Ovary (tissue), 9 donors: Measurements from ENCODE around the gene LAMTOR5. TPM values are rescaled to one million over a fixed set of nuclear protein-coding genes. Genes with fewer than 3 reads are reported as not detected.

Source experiments
- DNase-seq, 5 donors: peaks; one replicate each; pipeline ENCODE4 v3.0.0-alpha.2; 2019 to 2020
- H3K27ac ChIP-seq, 2 donors: fragments of 200-600 bp; one replicate each; pipeline versions ENCODE4 v1.5.1 to v1.8.0; 2019 to 2022
- H3K27me3 ChIP-seq: fragments of 200-600 bp; one replicate; pipeline ENCODE4 v1.8.0; 2022
- H3K36me3 ChIP-seq: fragments of 200-600 bp; sonication (generic); one replicate; pipeline ENCODE4 v1.5.1; 2019
- H3K4me1 ChIP-seq: one replicate; pipeline ENCODE4 v1.8.1; 2013; ENCODE audit warnings: mild to moderate bottlenecking, moderate library complexity; ENCODE audit not compliant: insufficient read depth
- H3K4me3 ChIP-seq: fragments of 200-600 bp; sonication (generic); one replicate; pipeline ENCODE4 v1.5.1; 2017
- H3K9me3 ChIP-seq, 2 donors: fragments of 200-600 bp in 1 of 2; sonication (generic) in 1 of 2; one replicate each; pipeline versions ENCODE4 v1.5.1 to v1.8.1; 2013 to 2019; ENCODE audit warnings: mild to moderate bottlenecking in 1 of 2, moderate library complexity in 1 of 2
- CTCF ChIP-seq, 3 donors: fragments of 450-650 bp in 2 of 3; fragments of 200-600 bp in 1 of 3; IDR thresholded peaks; one replicate each; pipeline versions ENCODE4 v1.5.1 to v1.8.0; 2016 to 2022; ENCODE audit warnings: antibody characterized with exemption in 3 of 3, mild to moderate bottlenecking in 1 of 3
- EP300 ChIP-seq: sonication (generic); formaldehyde crosslinking; IDR thresholded peaks from one replicate; pipeline ENCODE4 v1.6.1; 2017; ENCODE audit warnings: antibody characterized with exemption
- POLR2A ChIP-seq: fragments of 450-650 bp; IDR thresholded peaks from one replicate; pipeline ENCODE4 v1.6.1; 2017; ENCODE audit warnings: antibody characterized with exemption, mild to moderate bottlenecking, moderate library complexity
- WGBS, 3 donors: extraction: QIAGEN DNeasy Blood & Tissue Kit in 1 of 3; methylation state at CpG; one replicate each; pipeline versions ENCODE4 v1.1.5 to v1.1.7; 2013 to 2017; 5-methylcytosine and 5-hydroxymethylcytosine counted together
- intact Hi-C, 4 donors: fragments of 100-400 bp; cut with DNase I; formaldehyde crosslinking; loops; one replicate each; pipeline versions ENCODE4 v1.11.0 to v1.15.1; 2022 to 2023
- polyA plus RNA-seq, 2 donors: library from polyadenylated mRNA; stranded (reverse); fragments of 200-250 nt in 1 of 2; fragments of 350-450 nt in 1 of 2; fragmentation: Illumina TruSeq in 1 of 2; extraction: RNeasy Lipid Tissue Mini Kit (QIAGEN cat#74804) in 1 of 2; gene quantifications; one replicate each; pipeline ENCODE4 v1.2.3, GENCODE V29; 2013 to 2014
- total RNA-seq, 7 donors: library from RNA; depleted of rRNA in 2 of 7; stranded (reverse); fragments of >200 nt in 2 of 7; fragmentation: NEBNext Ultra II Directional in 3 of 7; extraction: Animal tissue kit (Norgen Biotek cat#: 25700) in 3 of 7; gene quantifications; one replicate each; pipeline versions ENCODE4 v1.1.0 to v1.2.4, GENCODE V29; 2016 to 2023
- donor health status: DM: no; HTN: no; CAD: no; lungs with moderate emphysema.
- donor health status: DM: no; HTN: no; CAD: no.
- donor health status: Bipolar disorder and iron deficiency.
- donor health status: DM: yes; HTN: yes; CAD: no.
- donor health status: DM: no; HTN: no; CAD: no.
- donor health status: DM: yes; HTN: yes; CAD: no.

LAMTOR5 gene
- total and polyA plus RNA-seq, 9 donors = 103 to 265 (median 124) TPM

- Histone ChIP-seq H3K27ac (no peak overlapping the region), H3K9me3 (no peaks in the 10 kb centered on the region), H3K4me1 (peaks cover 1% of the 10 kb centered on the region), H3K27me3 (no peaks in the 10 kb centered on the region), H3K36me3 (no peaks in the 10 kb centered on the region), H3K4me3 (no peak overlapping the region)
- DNase-seq = no peak
- intact Hi-C loops = no loop called here
- 91 to 98% (median 91%) methylated on average over 2 of the region's 2 CpGs for WGBS, 3 donors
- TF ChIP-seq CTCF (IDR thresholded peaks at IDR 0.05) (no peak), POLR2A (no peak), EP300 (no peak)
Measured at GRCh38 chr1:110433213-110433612, 25.7 kb upstream of the LAMTOR5 start.

- Histone ChIP-seq H3K4me1 (peaks cover 3% of the 10 kb centered on the region), H3K36me3 (no peaks in the 10 kb centered on the region), H3K9me3 (no peaks in the 10 kb centered on the region), H3K4me3 (no peak overlapping the region), H3K27ac (no peak overlapping the region), H3K27me3 (no peaks in the 10 kb centered on the region)
- WGBS, 3 donors = 91 to 93% (median 91%) methylated on average over 4 of the region's 4 CpGs
- intact Hi-C loops = no loop called here
- no peak for DNase-seq
- TF ChIP-seq POLR2A (no peak), CTCF (IDR thresholded peaks at IDR 0.05) (no peak), EP300 (no peak)
Measured at GRCh38 chr1:110430901-110431300, 23.4 kb upstream of the LAMTOR5 start.

- no peak for TF ChIP-seq POLR2A
- no peak for TF ChIP-seq CTCF (IDR thresholded peaks at IDR 0.05)
- TF ChIP-seq EP300 = no peak
- 58 to 64% (median 59%) methylated on average over 6 of the region's 6 CpGs for WGBS, 3 donors
- intact Hi-C loops = no loop called here
- DNase-seq = no peak
- Histone ChIP-seq H3K27me3 (no peaks in the 10 kb centered on the region), H3K27ac (no peak overlapping the region), H3K36me3 (no peaks in the 10 kb centered on the region), H3K4me3 (no peak overlapping the region), H3K9me3 (no peaks in the 10 kb centered on the region), H3K4me1 (peaks cover 8% of the 10 kb centered on the region)
Measured at GRCh38 chr1:110430366-110430765, 22.9 kb upstream of the LAMTOR5 start.

- Histone ChIP-seq H3K4me1 (peaks cover 12% of the 10 kb centered on the region), H3K4me3 (no peak overlapping the region), H3K27me3 (no peaks in the 10 kb centered on the region), H3K36me3 (no peaks in the 10 kb centered on the region), H3K9me3 (no peaks in the 10 kb centered on the region), H3K27ac (no peak overlapping the region)
- DNase-seq = no peak
- intact Hi-C loops = no loop called here
- WGBS, 3 donors = 75 to 83% (median 75%) methylated on average over 4 of the region's 4 CpGs
- TF ChIP-seq POLR2A = no peak
- TF ChIP-seq EP300 = no peak
- no peak for TF ChIP-seq CTCF (IDR thresholded peaks at IDR 0.05)
Measured at GRCh38 chr1:110428946-110429345, 21.5 kb upstream of the LAMTOR5 start.

DNA sequence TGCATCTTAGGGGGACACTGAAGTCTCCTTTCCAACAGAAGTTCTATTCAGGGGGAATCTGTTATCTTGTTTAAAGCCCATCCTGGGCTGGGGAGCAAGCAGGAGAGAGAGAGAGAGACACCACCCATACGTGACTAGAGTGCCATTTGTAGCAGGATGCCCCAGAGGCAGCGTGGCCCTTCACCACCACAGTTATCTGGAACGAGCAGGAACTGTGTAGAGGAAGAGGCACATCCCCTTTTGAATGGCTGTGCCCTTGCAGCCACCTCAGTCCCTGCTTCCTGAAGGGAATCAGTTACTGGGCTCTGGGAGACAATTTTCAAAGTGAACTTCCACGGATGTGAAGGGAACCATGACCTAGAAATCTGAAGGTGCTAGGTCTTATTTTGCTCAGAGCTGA is 19.4 kb upstream of the LAMTOR5 start:
- DNase-seq = no peak
- intact Hi-C loops = no loop called here
- Histone ChIP-seq H3K4me3 (no peak overlapping the region), H3K27me3 (no peaks in the 10 kb centered on the region), H3K9me3 (no peaks in the 10 kb centered on the region), H3K4me1 (peaks cover 12% of the 10 kb centered on the region), H3K27ac (no peak overlapping the region), H3K36me3 (no peaks in the 10 kb centered on the region)
- no peak for TF ChIP-seq CTCF (IDR thresholded peaks at IDR 0.05)
- no peak for TF ChIP-seq EP300
- TF ChIP-seq POLR2A = no peak
- WGBS, 3 donors = 75 to 83% (median 82%) methylated on average over 4 of the region's 4 CpGs
